HepG2 (cell line): ENCODE data around the gene NDST1. TPM values are rescaled to one million over a fixed set of nuclear protein-coding genes. Genes with fewer than 3 reads are reported as not detected.
"Not testable (repeated sequence)": the region's sequence is repeated elsewhere in the genome, so short reads cannot be mapped to it uniquely, and the experiment has no call there.

Experiments used
- ATAC-seq: fragments of 200-7000 bp; cut with Tn5 transposase; 3 replicates; pipeline ENCODE4 v1.9.1; 2020; ENCODE audit warnings: mild to moderate bottlenecking, moderate library complexity
- BruUV-seq: library from RNA; stranded (reverse); fragments of 400-500 nt; replicated peaks from 2 replicates; lab custom pipeline; 2021; lab: Mats Ljungman, UMichigan
- CTCF ChIA-PET: fragments of 300-600 bp; formaldehyde crosslinking; extraction: SDS; loops from one replicate; lab custom pipeline; 2021; ENCODE audit warnings: low total read pairs, inconsistent platforms, low intra/inter-chr PET ratio; lab: Yijun Ruan, JAX
- POLR2A ChIA-PET: fragments of 350-600 bp; sonication (Branson Sonifier 250); formaldehyde crosslinking; loops from one replicate; lab custom pipeline; 2020; ENCODE audit warnings: antibody characterized with exemption, inconsistent platforms; lab: Yijun Ruan, JAX
- DNase-seq: peaks from one replicate; pipeline ENCODE4 v3.0.0-alpha.2; 2015; ENCODE audit warnings: low spot score
- FAIRE-seq: peaks from 3 replicates; lab custom pipeline; 2011; peaks lifted over from hg19 to GRCh38; lab: Jason Lieb, UNC
- H2AFZ ChIP-seq: one replicate; pipeline ENCODE4 v1.6.1; 2011; ENCODE audit warnings: low read length, inconsistent platforms
- H3K27ac ChIP-seq: fragments of 300-600 bp; 3 replicates; pipeline ENCODE4 v1.8.0; 2011; ENCODE audit warnings: mixed run types, mild to moderate bottlenecking, mixed read lengths, low read length, inconsistent platforms; ENCODE audit not compliant: insufficient read depth; ENCODE audit errors: extremely low read length
- H3K27me3 ChIP-seq, 2 experiments: fragments of 200-600 bp in 1 of 2; 2 replicates in 1 of 2; 3 replicates in 1 of 2; pipeline versions ENCODE4 v1.6.0 to v1.8.0; 2011; ENCODE audit warnings: low read length in 2 of 2, mild to moderate bottlenecking in 2 of 2, moderate library complexity in 2 of 2, inconsistent platforms in 1 of 2; ENCODE audit not compliant: insufficient read depth in 2 of 2, control insufficient read depth in 1 of 2
- H3K36me3 ChIP-seq, 2 experiments: fragments of 200-600 bp in 1 of 2; replicated peaks in 1 of 2; 2 replicates in 1 of 2; 3 replicates in 1 of 2; pipeline versions ENCODE4 v1.5.1 to v1.8.0; 2011; ENCODE audit warnings: low read length in 2 of 2, inconsistent platforms in 1 of 2; ENCODE audit not compliant: insufficient read depth in 2 of 2, control insufficient read depth in 1 of 2
- H3K4me1 ChIP-seq: 2 replicates; pipeline ENCODE4 v1.5.1; 2012; ENCODE audit warnings: low read length, inconsistent platforms; ENCODE audit not compliant: insufficient read depth
- H3K4me2 ChIP-seq: 2 replicates; pipeline ENCODE4 v1.6.0; 2011; ENCODE audit warnings: low read depth, low read length, inconsistent platforms
- H3K4me3 ChIP-seq, 3 experiments: fragments of 200-600 bp in 1 of 3; sonication (generic), shearing (Covaris generic) in 1 of 3; replicated peaks in 1 of 3; 2 replicates each; pipeline ENCODE4 v1.5.1; 2011 to 2016; ENCODE audit warnings: low read length in 3 of 3, inconsistent platforms in 2 of 3, low read depth in 2 of 3, mild to moderate bottlenecking in 2 of 3, control low read depth in 1 of 3, mixed read lengths in 1 of 3; ENCODE audit not compliant: insufficient read depth in 1 of 3
- H3K79me2 ChIP-seq: one replicate; pipeline ENCODE4 v1.6.1; 2011; ENCODE audit warnings: low read length, inconsistent platforms; ENCODE audit not compliant: insufficient read depth
- H3K9ac ChIP-seq: 2 replicates; pipeline ENCODE4 v1.6.0; 2011; ENCODE audit warnings: mild to moderate bottlenecking, low read depth, low read length, inconsistent platforms; ENCODE audit not compliant: insufficient read depth
- H3K9me3 ChIP-seq: 2 replicates; pipeline ENCODE4 v1.5.1; 2012; ENCODE audit warnings: mild to moderate bottlenecking, low read length
- H4K20me1 ChIP-seq: 2 replicates; pipeline ENCODE4 v1.6.0; 2011; ENCODE audit warnings: inconsistent platforms, mild to moderate bottlenecking, low read length, moderate library complexity; ENCODE audit not compliant: insufficient read depth
- IRF9 ChIP-seq: sonication (generic); formaldehyde crosslinking; IDR thresholded peaks from 2 replicates; pipeline ENCODE4 v1.8.0; 2022; ENCODE audit warnings: missing genetic modification reagents, mild to moderate bottlenecking, borderline replicate concordance
- TEAD3 ChIP-seq: optimal IDR thresholded peaks from 2 replicates; pipeline ENCODE3; 2016; ENCODE audit warnings: borderline replicate concordance
- WGBS: methylation state at CpG from one replicate; pipeline ENCODE4 v1.1.6; 2017; ENCODE audit warnings: low lambda C conversion rate; 5-methylcytosine and 5-hydroxymethylcytosine counted together
- in situ Hi-C: cut with HindIII; loops from 2 replicates; pipeline ENCODE4 v1.10.0; 2017; ENCODE audit warnings: low pct_unique_long_range_greater_than_20kb; ENCODE audit not compliant: extremely low pct_ligation_motif_present
- intact Hi-C: fragments of 100-400 bp; cut with micrococcal nuclease; formaldehyde crosslinking; loops from one replicate; pipeline ENCODE4 v1.10.0; 2022; ENCODE audit not compliant: unreplicated experiment
- polyA plus RNA-seq, 8 experiments: library from polyadenylated mRNA; depleted of rRNA in 3 of 8; stranded (reverse) in 7 of 8; unstranded in 1 of 8; fragments of >200 nt; fragmentation: Illumina TruSeq in 4 of 8; extraction: Trizol in 4 of 8; gene quantifications; 2 replicates each; pipeline versions ENCODE4 v1.2.1 to v1.2.3, GENCODE V29; 2011 to 2016; ENCODE audit warnings: low read depth in 4 of 8, missing spikeins in 1 of 8, mixed read lengths in 1 of 8; ENCODE audit not compliant: insufficient read depth in 1 of 8
- total RNA-seq, 5 experiments: library from RNA; depleted of rRNA; stranded (reverse); fragments of >200 nt; fragmentation: Illumina TruSeq; extraction: Trizol; gene quantifications; 2 replicates each; pipeline ENCODE4 v1.2.3, GENCODE V29; 2016; ENCODE audit warnings: low read depth in 1 of 5

Gene NDST1
- total and polyA plus RNA-seq, 2 of the 13 experiments (the other 11 are each of a cell fraction or from before 2014, with no cell fraction given) = 23.8 to 26.2 TPM

DNA sequence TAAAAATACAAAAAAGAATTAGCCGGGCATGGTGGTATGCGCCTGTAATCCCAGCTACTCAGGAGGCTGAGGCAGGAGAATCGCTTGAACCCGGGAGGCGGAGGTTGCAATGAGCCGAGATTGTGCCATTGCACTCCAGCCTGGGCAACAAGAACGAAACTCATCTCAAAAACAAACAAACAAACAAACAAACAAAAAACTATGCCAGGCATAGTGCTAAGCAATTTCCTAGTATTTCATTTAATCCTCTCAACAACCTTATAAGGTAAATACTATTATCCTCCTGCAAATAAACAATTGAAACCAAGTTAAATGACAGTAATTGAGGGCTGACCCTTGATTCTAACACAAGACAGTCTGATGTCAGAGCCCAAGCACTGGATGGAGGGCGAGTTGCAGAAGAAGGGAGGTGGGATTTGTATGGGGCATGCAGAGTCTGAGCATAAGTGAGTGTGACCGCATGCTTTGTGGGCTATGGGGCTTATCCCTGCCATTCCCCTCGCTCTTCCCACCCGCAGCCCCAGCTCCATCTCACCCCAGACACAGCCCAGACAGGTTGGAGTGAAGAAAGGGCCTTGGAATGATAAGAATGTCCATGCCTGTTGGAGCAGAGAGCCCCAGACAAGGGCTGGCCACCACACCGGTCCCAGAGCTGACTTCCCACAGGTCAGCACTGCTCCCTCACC is 34.1 kb upstream of the NDST1 start:
- Histone ChIP-seq H3K4me3 (no peak overlapping the region), H3K79me2 (no peaks in the 10 kb centered on the region), H3K27me3 (no peaks in the 10 kb centered on the region), H3K9ac (no peak overlapping the region), H3K9me3 (no peaks in the 10 kb centered on the region), H3K27ac (no peak overlapping the region), H3K4me1 (peaks cover 56% of the 10 kb centered on the region), H4K20me1 (no peaks in the 10 kb centered on the region), H3K36me3 (no peaks in the 10 kb centered on the region), H2AFZ (no peak overlapping the region), H3K4me2 (peak overlapping the region; percentile 15; the same call in 1 of the 2 replicates)
- in situ Hi-C loops = loop anchor here (25.0 kb wide), 1 partner anchor 188 kb away; the partner anchor contains the start of gene MYOZ3
- ChIA-PET POLR2A (interaction anchor here (1.0 to 2.0 kb wide), 3 partner anchors 9 to 11 kb away, joined by 4 to 6 read pairs (median 4); no protein-coding TSS in a partner anchor), CTCF (no interaction called here)
- DNase-seq (peak; percentile 45), ATAC-seq (peak; percentile 85), FAIRE-seq (no peak)
- TF ChIP-seq TEAD3 (peak; percentile 78), IRF9 (no peak)
- no TSS peak for BruUV-seq
- intact Hi-C loops = no loop called here
- WGBS = 40% methylated on average over 12 of the region's 12 CpGs

DNA sequence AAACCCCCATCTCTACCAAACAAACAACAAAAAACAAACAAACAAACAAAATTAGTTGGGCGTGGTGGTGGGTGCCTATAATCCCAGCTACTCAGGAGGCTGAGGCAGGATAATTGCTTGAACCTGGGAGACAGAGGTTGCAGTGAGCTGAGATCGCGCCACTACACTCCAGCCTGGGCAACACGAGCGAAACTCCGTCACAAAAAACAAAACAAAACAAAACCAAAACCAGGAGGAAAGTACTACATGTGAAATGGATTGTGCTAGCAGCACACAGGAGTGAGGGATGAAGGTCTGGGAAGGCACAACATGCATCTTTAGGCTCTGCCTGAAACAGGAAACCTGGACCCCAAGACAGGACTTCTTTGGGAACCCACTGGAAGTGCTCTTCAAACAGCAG is 31.4 kb upstream of the NDST1 start:
- not testable (repeated sequence) for H3K27ac ChIP-seq, FAIRE-seq
- WGBS = 23% methylated on average over 6 of the region's 6 CpGs

More for the DNA sequence above, 31.4 kb upstream of the NDST1 start:
- H3K4me3 ChIP-seq, BruUV-seq, H3K36me3 ChIP-seq, POLR2A ChIA-PET, in situ Hi-C loops, H3K9me3 ChIP-seq, DNase-seq, ATAC-seq, H3K9ac ChIP-seq, H4K20me1 ChIP-seq, H2AFZ ChIP-seq, H3K79me2 ChIP-seq, intact Hi-C loops, H3K27me3 ChIP-seq, CTCF ChIA-PET: not testable (repeated sequence)
- Histone ChIP-seq H3K4me1 (peaks cover 73% of the 10 kb centered on the region), H3K4me2 (peak overlapping the region; percentile 46)
